HK-2 (cell line): Measurements from ENCODE around the gene LIN9.
A peak's percentile ranks its signal among the peaks of the same experiment; 100 is the strongest.
"Not testable (repeated sequence)": the region's sequence is repeated elsewhere in the genome, so short reads cannot be mapped to it uniquely, and the experiment has no call there.

Experiments used
- DNase-seq: peaks from one replicate; pipeline ENCODE4 v3.0.0-alpha.2; 2018; ENCODE audit not compliant: unreplicated experiment

Gene LIN9

GRCh38 chr1:226308723-226309397 lies at the start of gene LIN9:
Gene LIN9, minus strand, starts transcription at chr1:226309164. Its CDS starts 25 bp downstream, at chr1:226309139.
- DNase-seq, result peak; percentile 98

GRCh38 chr1:226357416-226357815 lies 48.5 kb upstream of the LIN9 start:
- no peak for DNase-seq

GRCh38 chr1:226355669-226356551 lies 46.9 kb upstream of the LIN9 start:
- no peak for DNase-seq

- DNase-seq, result no peak
These were observed 46.1 kb upstream of the LIN9 start for GRCh38 chr1:226355016-226355415.

- DNase-seq, result no peak
These were observed 44.9 kb upstream of the LIN9 start for GRCh38 chr1:226353698-226354525.

GRCh38 chr1:226351709-226352108 lies 42.7 kb upstream of the LIN9 start:
- no peak for DNase-seq

- no peak for DNase-seq
These were observed 41.5 kb upstream of the LIN9 start for GRCh38 chr1:226350519-226350865.

GRCh38 chr1:226349801-226350518 lies 41.0 kb upstream of the LIN9 start:
- DNase-seq, result no peak

GRCh38 chr1:226349081-226349480 lies 40.1 kb upstream of the LIN9 start:
- DNase-seq, result no peak

GRCh38 chr1:226344441-226345259 lies 35.7 kb upstream of the LIN9 start:
- DNase-seq, result no peak

- DNase-seq, result no peak
These were observed 33.7 kb upstream of the LIN9 start for GRCh38 chr1:226342656-226343055.

- not testable (repeated sequence) for DNase-seq
These were observed 31.1 kb upstream of the LIN9 start for GRCh38 chr1:226340111-226340510.

GRCh38 chr1:226337276-226337875 lies 28.4 kb upstream of the LIN9 start:
- no peak for DNase-seq

- no peak for DNase-seq
These were observed 26.7 kb upstream of the LIN9 start for GRCh38 chr1:226335661-226336060.

GRCh38 chr1:226332947-226333346 lies 24.0 kb upstream of the LIN9 start:
- DNase-seq, result no peak

- DNase-seq, result no peak
These were observed 20.3 kb upstream of the LIN9 start for GRCh38 chr1:226329237-226329636.

GRCh38 chr1:226327761-226328162 lies 18.8 kb upstream of the LIN9 start:
- no peak for DNase-seq

- DNase-seq, result peak; percentile 24
These were observed 16.2 kb upstream of the LIN9 start for GRCh38 chr1:226325178-226325577.

- DNase-seq, result no peak
These were observed 15.5 kb upstream of the LIN9 start for GRCh38 chr1:226324479-226324878.

- DNase-seq, result no peak
These were observed 14.0 kb upstream of the LIN9 start for GRCh38 chr1:226322986-226323385.
